Measurements from ENCODE around the gene AK2.
"Not testable (repeated sequence)": the region's sequence is repeated elsewhere in the genome, so short reads cannot be mapped to it uniquely, and the experiment has no call there.

The AK2 gene

GRCh38 chr1:33050221-33051076 is 13.8 kb upstream of the AK2 start:
- DNase-seq = no peak

GRCh38 chr1:33049371-33049770 is 12.7 kb upstream of the AK2 start:
- no peak for DNase-seq

- no peak for DNase-seq
These were observed 11.7 kb upstream of the AK2 start for GRCh38 chr1:33048426-33048825.

- no peak for DNase-seq
These were observed 11.2 kb upstream of the AK2 start for GRCh38 chr1:33047839-33048305.

GRCh38 chr1:33047290-33047689 is 10.6 kb upstream of the AK2 start:
- no peak for DNase-seq

- not testable (repeated sequence) for DNase-seq
These were observed 9.6 kb upstream of the AK2 start for GRCh38 chr1:33046234-33046633.

GRCh38 chr1:33045814-33046213 is 9.1 kb upstream of the AK2 start:
- no peak for DNase-seq

- DNase-seq = no peak
These were observed 8.6 kb upstream of the AK2 start for GRCh38 chr1:33045246-33045645.

- DNase-seq = no peak
These were observed 6.8 kb upstream of the AK2 start for GRCh38 chr1:33043267-33044092.

- no peak for DNase-seq
These were observed 6.1 kb upstream of the AK2 start for GRCh38 chr1:33042831-33043230.

- no peak for DNase-seq
These were observed 4.3 kb upstream of the AK2 start for GRCh38 chr1:33041026-33041425.

- DNase-seq = no peak
These were observed 3.2 kb upstream of the AK2 start for GRCh38 chr1:33039840-33040239.

- peak; percentile 27 for DNase-seq
These were observed 595 bp downstream of the AK2 start for GRCh38 chr1:33036051-33036525.

GRCh38 chr1:33032126-33032869 is 4.4 kb downstream of the AK2 start:
- no peak for DNase-seq

GRCh38 chr1:33031506-33031905 is 5.2 kb downstream of the AK2 start:
- DNase-seq = no peak

- DNase-seq = no peak
These were observed 6.1 kb downstream of the AK2 start for GRCh38 chr1:33030575-33030974.

GRCh38 chr1:33029921-33030320 is 6.8 kb downstream of the AK2 start:
- no peak for DNase-seq

GRCh38 chr1:33029209-33029608 is 7.5 kb downstream of the AK2 start:
- no peak for DNase-seq

- no peak for DNase-seq
These were observed 10.9 kb downstream of the AK2 start for GRCh38 chr1:33025761-33026160.

- no peak for DNase-seq
These were observed 11.5 kb downstream of the AK2 start for GRCh38 chr1:33025180-33025569.

- peak; percentile 83 for DNase-seq
These were observed 12.1 kb downstream of the AK2 start for GRCh38 chr1:33024430-33025179.

- DNase-seq = no peak
These were observed 14.0 kb downstream of the AK2 start for GRCh38 chr1:33022650-33023200.
